ENCODE results near the gene STARD7.
"Not testable (repeated sequence)": the region's sequence is repeated elsewhere in the genome, so short reads cannot be mapped to it uniquely, and the experiment has no call there.

STARD7 gene

GRCh38 chr2:96145036-96145847 lies 63.4 kb downstream of the STARD7 start, which contains the start of gene DUSP2:
Gene DUSP2, minus strand, starts transcription at chr2:96145440. Its CDS starts 86 bp downstream, at chr2:96145354.
- no peaks in the 10 kb centered on the region for H3K27me3 Mint-ChIP-seq
- peaks cover 72% of the 10 kb centered on the region for H3K4me1 Mint-ChIP-seq (ENCODE audit: low read depth)
- H3K27ac Mint-ChIP-seq = peak within 1 kb of the TSS; percentile 96
- peaks cover 27% of the 10 kb centered on the region for H3K36me3 Mint-ChIP-seq (ENCODE audit: low read depth)
- H3K9me3 Mint-ChIP-seq = no peaks in the 10 kb centered on the region
- H3K4me3 Mint-ChIP-seq = peak within 1 kb of the TSS; percentile 96

GRCh38 chr2:96144481-96145035 lies 64.1 kb downstream of the STARD7 start:
- Mint-ChIP-seq H3K27ac (peak overlapping the region; percentile 95), H3K36me3 (ENCODE audit: low read depth) (peaks cover 27% of the 10 kb centered on the region), H3K9me3 (no peaks in the 10 kb centered on the region), H3K4me1 (ENCODE audit: low read depth) (peaks cover 76% of the 10 kb centered on the region), H3K27me3 (no peaks in the 10 kb centered on the region), H3K4me3 (peak overlapping the region; percentile 96)

GRCh38 chr2:96143848-96144480 lies 64.7 kb downstream of the STARD7 start:
- no peaks in the 10 kb centered on the region for H3K9me3 Mint-ChIP-seq
- H3K27ac Mint-ChIP-seq = peak overlapping the region; percentile 95
- H3K27me3 Mint-ChIP-seq = no peaks in the 10 kb centered on the region
- peak overlapping the region; percentile 96 for H3K4me3 Mint-ChIP-seq
- peaks cover 76% of the 10 kb centered on the region for H3K4me1 Mint-ChIP-seq (ENCODE audit: low read depth)
- peaks cover 27% of the 10 kb centered on the region for H3K36me3 Mint-ChIP-seq (ENCODE audit: low read depth)

GRCh38 chr2:96143231-96143847 lies 65.3 kb downstream of the STARD7 start:
- Mint-ChIP-seq H3K9me3 (no peaks in the 10 kb centered on the region), H3K27ac (peak overlapping the region; percentile 95), H3K27me3 (no peaks in the 10 kb centered on the region), H3K4me3 (peak overlapping the region; percentile 96), H3K36me3 (ENCODE audit: low read depth) (peaks cover 27% of the 10 kb centered on the region), H3K4me1 (ENCODE audit: low read depth) (peaks cover 73% of the 10 kb centered on the region)

- H3K27ac Mint-ChIP-seq = peak overlapping the region; percentile 95
- H3K36me3 Mint-ChIP-seq (ENCODE audit: low read depth) = peaks cover 27% of the 10 kb centered on the region
- no peaks in the 10 kb centered on the region for H3K9me3 Mint-ChIP-seq
- peaks cover 64% of the 10 kb centered on the region for H3K4me1 Mint-ChIP-seq (ENCODE audit: low read depth)
- peak overlapping the region; percentile 96 for H3K4me3 Mint-ChIP-seq
- no peaks in the 10 kb centered on the region for H3K27me3 Mint-ChIP-seq
Measured at GRCh38 chr2:96142217-96143113, 66.2 kb downstream of the STARD7 start.

- peaks cover 56% of the 10 kb centered on the region for H3K4me1 Mint-ChIP-seq (ENCODE audit: low read depth)
- H3K4me3 Mint-ChIP-seq = peak overlapping the region; percentile 96
- peak overlapping the region; percentile 31 for H3K27ac Mint-ChIP-seq
- H3K9me3 Mint-ChIP-seq, H3K27me3 Mint-ChIP-seq: not testable (repeated sequence)
- H3K36me3 Mint-ChIP-seq (ENCODE audit: low read depth) = peaks cover 27% of the 10 kb centered on the region
Measured at GRCh38 chr2:96141624-96141967, 67.0 kb downstream of the STARD7 start.

- Mint-ChIP-seq H3K4me3 (peak overlapping the region; percentile 96), H3K4me1 (ENCODE audit: low read depth) (peaks cover 51% of the 10 kb centered on the region), H3K27me3 (no peaks in the 10 kb centered on the region), H3K36me3 (ENCODE audit: low read depth) (peaks cover 27% of the 10 kb centered on the region), H3K9me3 (no peaks in the 10 kb centered on the region), H3K27ac (peak overlapping the region; percentile 31)
Measured at GRCh38 chr2:96140941-96141623, 67.5 kb downstream of the STARD7 start.

GRCh38 chr2:96139181-96139758 lies 69.4 kb downstream of the STARD7 start:
- Mint-ChIP-seq H3K9me3 (no peaks in the 10 kb centered on the region), H3K4me1 (ENCODE audit: low read depth) (peaks cover 45% of the 10 kb centered on the region)

GRCh38 chr2:96138179-96139145 lies 70.2 kb downstream of the STARD7 start, which contains the start of gene ASTL:
Gene ASTL, minus strand, starts transcription at chr2:96138502. Its CDS starts 66 bp downstream, at chr2:96138436.
- Mint-ChIP-seq H3K36me3 (ENCODE audit: low read depth) (peaks cover 13% of the 10 kb centered on the region), H3K27me3 (no peaks in the 10 kb centered on the region), H3K9me3 (no peaks in the 10 kb centered on the region), H3K4me3 (peak within 1 kb of the TSS; percentile 43), H3K27ac (peak within 1 kb of the TSS; percentile 68), H3K4me1 (ENCODE audit: low read depth) (peaks cover 39% of the 10 kb centered on the region)

More at GRCh38 chr2:96139181-96139758, 69.4 kb downstream of the STARD7 start:
- Mint-ChIP-seq H3K36me3 (ENCODE audit: low read depth) (peaks cover 21% of the 10 kb centered on the region), H3K27ac (no peak overlapping the region), H3K4me3 (peak overlapping the region; percentile 14), H3K27me3 (no peaks in the 10 kb centered on the region)

- H3K36me3 Mint-ChIP-seq (ENCODE audit: low read depth) = peaks cover 4% of the 10 kb centered on the region
- H3K4me1 Mint-ChIP-seq (ENCODE audit: low read depth) = peaks cover 32% of the 10 kb centered on the region
- H3K27me3 Mint-ChIP-seq = no peaks in the 10 kb centered on the region
- H3K9me3 Mint-ChIP-seq = no peaks in the 10 kb centered on the region
- no peak overlapping the region for H3K27ac Mint-ChIP-seq
- H3K4me3 Mint-ChIP-seq = no peak overlapping the region
Measured at GRCh38 chr2:96137321-96138178, 71.1 kb downstream of the STARD7 start.

GRCh38 chr2:96136129-96136720 lies 72.4 kb downstream of the STARD7 start:
- Mint-ChIP-seq H3K9me3 (no peaks in the 10 kb centered on the region), H3K27me3 (no peaks in the 10 kb centered on the region), H3K4me3 (no peak overlapping the region), H3K27ac (no peak overlapping the region), H3K4me1 (ENCODE audit: low read depth) (peaks cover 29% of the 10 kb centered on the region), H3K36me3 (ENCODE audit: low read depth) (no peaks in the 10 kb centered on the region)
